ENCODE measurements around the gene MAU2. TPM values are rescaled to one million over a fixed set of nuclear protein-coding genes. Genes with fewer than 3 reads are reported as not detected.

The MAU2 gene
- total and polyA plus RNA-seq, 3 donors from 2014 or later, result 77.2 to 151 (median 143) TPM

GRCh38 chr19:19305696-19306095 lies 14.9 kb upstream of the MAU2 start:
- H3K4me3 ChIP-seq, result no peak overlapping the region
- no peaks in the 10 kb centered on the region for H3K36me3 ChIP-seq (ENCODE audit: low read depth, missing control alignments)
- H3K27ac ChIP-seq, result no peak overlapping the region
- intact Hi-C loops (cut with DNase I; ENCODE audit: low total_unique reads), result no loop called here
- no peaks in the 10 kb centered on the region for H3K9me3 ChIP-seq
- H3K27me3 ChIP-seq, result no peaks in the 10 kb centered on the region
- WGBS, 2 donors, result 79 to 85% methylated on average over 12 to 16 of the region's 16 CpGs
- peak; percentile 72 for DNase-seq
- no peak for TF ChIP-seq POLR2A (IDR thresholded peaks at IDR 0.05)
- TF ChIP-seq, protein P1, sequence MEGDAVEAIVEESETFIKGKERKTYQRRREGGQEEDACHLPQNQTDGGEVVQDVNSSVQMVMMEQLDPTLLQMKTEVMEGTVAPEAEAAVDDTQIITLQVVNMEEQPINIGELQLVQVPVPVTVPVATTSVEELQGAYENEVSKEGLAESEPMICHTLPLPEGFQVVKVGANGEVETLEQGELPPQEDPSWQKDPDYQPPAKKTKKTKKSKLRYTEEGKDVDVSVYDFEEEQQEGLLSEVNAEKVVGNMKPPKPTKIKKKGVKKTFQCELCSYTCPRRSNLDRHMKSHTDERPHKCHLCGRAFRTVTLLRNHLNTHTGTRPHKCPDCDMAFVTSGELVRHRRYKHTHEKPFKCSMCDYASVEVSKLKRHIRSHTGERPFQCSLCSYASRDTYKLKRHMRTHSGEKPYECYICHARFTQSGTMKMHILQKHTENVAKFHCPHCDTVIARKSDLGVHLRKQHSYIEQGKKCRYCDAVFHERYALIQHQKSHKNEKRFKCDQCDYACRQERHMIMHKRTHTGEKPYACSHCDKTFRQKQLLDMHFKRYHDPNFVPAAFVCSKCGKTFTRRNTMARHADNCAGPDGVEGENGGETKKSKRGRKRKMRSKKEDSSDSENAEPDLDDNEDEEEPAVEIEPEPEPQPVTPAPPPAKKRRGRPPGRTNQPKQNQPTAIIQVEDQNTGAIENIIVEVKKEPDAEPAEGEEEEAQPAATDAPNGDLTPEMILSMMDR (IDR thresholded peaks at IDR 0.05), result no peak
- no peaks in the 10 kb centered on the region for H3K4me1 ChIP-seq

GRCh38 chr19:19306191-19306590 lies 14.4 kb upstream of the MAU2 start:
- no peaks in the 10 kb centered on the region for H3K27me3 ChIP-seq
- DNase-seq, result no peak
- no peaks in the 10 kb centered on the region for H3K9me3 ChIP-seq
- H3K27ac ChIP-seq, result no peak overlapping the region
- no peaks in the 10 kb centered on the region for H3K36me3 ChIP-seq (ENCODE audit: low read depth, missing control alignments)
- no peaks in the 10 kb centered on the region for H3K4me1 ChIP-seq
- WGBS, 2 donors, result 94 to 95% methylated on average over 7 to 9 of the region's 9 CpGs
- TF ChIP-seq POLR2A (IDR thresholded peaks at IDR 0.05), result no peak
- TF ChIP-seq, protein P1 (IDR thresholded peaks at IDR 0.05), result no peak
- intact Hi-C loops (cut with DNase I; ENCODE audit: low total_unique reads), result no loop called here
- no peak overlapping the region for H3K4me3 ChIP-seq

GRCh38 chr19:19308373-19308772 lies 12.3 kb upstream of the MAU2 start:
- H3K36me3 ChIP-seq (ENCODE audit: low read depth, missing control alignments), result no peaks in the 10 kb centered on the region

DNA sequence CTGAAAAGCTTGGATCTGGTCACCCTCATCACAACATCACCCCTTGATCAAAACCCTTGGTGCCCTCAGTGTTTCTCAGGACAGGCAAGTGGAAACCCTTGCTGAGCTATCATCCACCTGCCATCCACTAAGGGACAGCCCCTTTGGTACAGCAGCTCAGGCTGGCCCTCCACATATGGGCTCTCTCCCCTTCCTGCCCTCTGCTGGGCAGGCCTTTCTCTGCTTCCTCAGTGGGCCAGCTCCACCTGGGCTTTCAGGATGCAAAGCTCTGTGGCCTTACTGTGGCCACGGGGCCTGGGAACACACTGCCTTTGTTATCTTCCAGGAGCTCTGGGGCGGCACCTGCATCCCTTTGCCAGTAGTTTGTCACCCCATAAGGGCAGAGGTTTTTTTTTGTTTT lies 5.2 kb upstream of the MAU2 start:
- Histone ChIP-seq H3K4me1 (peaks cover 8% of the 10 kb centered on the region), H3K27me3 (no peaks in the 10 kb centered on the region), H3K9me3 (no peaks in the 10 kb centered on the region), H3K36me3 (ENCODE audit: low read depth, missing control alignments) (no peaks in the 10 kb centered on the region), H3K4me3 (no peak overlapping the region), H3K27ac (no peak overlapping the region)
- 94% methylated on average over 2 of the region's 2 CpGs for WGBS, 2 donors
- DNase-seq, result no peak
- intact Hi-C loops (cut with DNase I; ENCODE audit: low total_unique reads), result no loop called here
- TF ChIP-seq, protein P1 (IDR thresholded peaks at IDR 0.05), result no peak
- no peak for TF ChIP-seq POLR2A (IDR thresholded peaks at IDR 0.05)

More at GRCh38 chr19:19308373-19308772, 12.3 kb upstream of the MAU2 start:
- Histone ChIP-seq H3K27me3 (no peaks in the 10 kb centered on the region), H3K4me1 (no peaks in the 10 kb centered on the region), H3K27ac (no peak overlapping the region), H3K4me3 (no peak overlapping the region), H3K9me3 (no peaks in the 10 kb centered on the region)
- WGBS, 2 donors, result 91 to 95% methylated on average over 8 to 10 of the region's 10 CpGs
- TF ChIP-seq, protein P1 (IDR thresholded peaks at IDR 0.05), result no peak
- no peak for TF ChIP-seq POLR2A (IDR thresholded peaks at IDR 0.05)
- intact Hi-C loops (cut with DNase I; ENCODE audit: low total_unique reads), result no loop called here
- no peak for DNase-seq

GRCh38 chr19:19316082-19316481 lies 4.5 kb upstream of the MAU2 start:
- Histone ChIP-seq H3K36me3 (ENCODE audit: low read depth, missing control alignments) (no peaks in the 10 kb centered on the region), H3K4me1 (peaks cover 8% of the 10 kb centered on the region), H3K27me3 (no peaks in the 10 kb centered on the region), H3K9me3 (no peaks in the 10 kb centered on the region), H3K27ac (no peak overlapping the region), H3K4me3 (no peak overlapping the region)
- intact Hi-C loops (cut with DNase I; ENCODE audit: low total_unique reads), result no loop called here
- 83 to 91% methylated on average over 1 of the region's 1 CpG for WGBS, 2 donors
- no peak for DNase-seq
- TF ChIP-seq POLR2A (IDR thresholded peaks at IDR 0.05), result no peak
- TF ChIP-seq, protein P1 (IDR thresholded peaks at IDR 0.05), result no peak

All from testis (tissue), 3 donors.